Karpas-422 (cell line): ENCODE results near the gene COL15A1. TPM values are rescaled to one million over a fixed set of nuclear protein-coding genes. Genes with fewer than 3 reads are reported as not detected.

ENCODE experiments used
- DNase-seq: peaks from one replicate; pipeline ENCODE4 v3.0.0-alpha.2; 2015
- H2AFZ ChIP-seq: fragments of 200-600 bp; sonication (generic); 2 replicates; pipeline ENCODE4 v1.6.1; 2014; ENCODE audit warnings: antibody characterized with exemption, low read length, mixed read lengths
- H3K27ac ChIP-seq: fragments of 200-600 bp; sonication (generic); 2 replicates; pipeline ENCODE4 v1.5.1; 2014; ENCODE audit warnings: mild to moderate bottlenecking, low read length, moderate library complexity
- H3K27me3 ChIP-seq: fragments of 200-600 bp; sonication (generic); 2 replicates; pipeline ENCODE4 v1.6.1; 2014; ENCODE audit warnings: low read length, mixed read lengths
- H3K36me3 ChIP-seq: fragments of 200-600 bp; sonication (generic); 2 replicates; pipeline ENCODE4 v1.6.1; 2014; ENCODE audit warnings: low read length, mixed read lengths; ENCODE audit not compliant: insufficient read depth
- H3K4me1 ChIP-seq: fragments of 200-600 bp; sonication (generic); 2 replicates; pipeline ENCODE4 v1.6.1; 2014; ENCODE audit warnings: mild to moderate bottlenecking, low read length, mixed read lengths
- H3K4me2 ChIP-seq: fragments of 200-600 bp; sonication (generic); 2 replicates; pipeline ENCODE4 v1.6.1; 2014; ENCODE audit warnings: low read length, low read depth, mild to moderate bottlenecking; ENCODE audit not compliant: poor library complexity, severe bottlenecking
- H3K4me3 ChIP-seq: fragments of 200-600 bp; sonication (generic); 2 replicates; pipeline ENCODE4 v1.5.1; 2014; ENCODE audit warnings: mild to moderate bottlenecking, antibody characterized with exemption, low read length, mixed read lengths
- H3K79me2 ChIP-seq: fragments of 200-600 bp; sonication (generic); 2 replicates; pipeline ENCODE4 v1.6.1; 2014; ENCODE audit warnings: mild to moderate bottlenecking, low read length, mixed read lengths
- H3K9ac ChIP-seq: fragments of 200-600 bp; sonication (generic); 2 replicates; pipeline ENCODE4 v1.6.0; 2014; ENCODE audit warnings: low read length
- H3K9me2 ChIP-seq: fragments of 200-600 bp; sonication (generic), shearing (Covaris generic); replicated peaks from 2 replicates; pipeline ENCODE4 v1.6.0; 2014; ENCODE audit warnings: mild to moderate bottlenecking, low read length, moderate library complexity; ENCODE audit not compliant: insufficient read depth
- H3K9me3 ChIP-seq: fragments of 300-700, 200-600 bp; sonication (generic); 2 replicates; pipeline ENCODE4 v1.6.1; 2014; ENCODE audit warnings: low read length, mixed read lengths
- H4K20me1 ChIP-seq: fragments of 200-600 bp; sonication (generic); 2 replicates; pipeline ENCODE4 v1.6.1; 2014; ENCODE audit warnings: mild to moderate bottlenecking, antibody characterized with exemption, low read length, low read depth; ENCODE audit not compliant: insufficient read depth
- total RNA-seq: library from RNA; depleted of rRNA; stranded (reverse); fragments of >200 nt; shearing (Covaris generic); gene quantifications from 2 replicates; pipeline ENCODE4 v1.2.3, GENCODE V29; 2014; ENCODE audit warnings: low replicate concordance; rRNA removed

The COL15A1 gene
- total RNA-seq, 1 experiment from 2014 or later, result 0.93 TPM

- Histone ChIP-seq H3K9me3 (no peaks in the 10 kb centered on the region), H3K9ac (no peak overlapping the region), H3K27ac (no peak overlapping the region), H4K20me1 (peaks cover 15% of the 10 kb centered on the region; the same call in 1 of the 2 replicates), H3K79me2 (no peaks in the 10 kb centered on the region), H3K4me2 (no peak overlapping the region), H3K36me3 (no peaks in the 10 kb centered on the region), H2AFZ (no peak overlapping the region), H3K4me3 (no peak overlapping the region), H3K4me1 (peaks cover 14% of the 10 kb centered on the region), H3K9me2 (no peaks in the 10 kb centered on the region), H3K27me3 (no peaks in the 10 kb centered on the region)
- DNase-seq, result no peak
These were observed 171.3 kb downstream of the COL15A1 start for GRCh38 chr9:99114846-99115500.

GRCh38 chr9:99116003-99116411, 172.3 kb downstream of the COL15A1 start:
- no peaks in the 10 kb centered on the region for H3K9me3 ChIP-seq
- H3K4me1 ChIP-seq, result peaks cover 21% of the 10 kb centered on the region
- no peaks in the 10 kb centered on the region for H3K9me2 ChIP-seq
- H4K20me1 ChIP-seq, result peaks cover 20% of the 10 kb centered on the region; the same call in 1 of the 2 replicates
- H3K27me3 ChIP-seq, result no peaks in the 10 kb centered on the region
- H2AFZ ChIP-seq, result no peak overlapping the region
- H3K27ac ChIP-seq, result no peak overlapping the region
- no peaks in the 10 kb centered on the region for H3K36me3 ChIP-seq
- DNase-seq, result no peak
- H3K79me2 ChIP-seq, result no peaks in the 10 kb centered on the region
- no peak overlapping the region for H3K4me2 ChIP-seq
- no peak overlapping the region for H3K4me3 ChIP-seq
- no peak overlapping the region for H3K9ac ChIP-seq

DNA sequence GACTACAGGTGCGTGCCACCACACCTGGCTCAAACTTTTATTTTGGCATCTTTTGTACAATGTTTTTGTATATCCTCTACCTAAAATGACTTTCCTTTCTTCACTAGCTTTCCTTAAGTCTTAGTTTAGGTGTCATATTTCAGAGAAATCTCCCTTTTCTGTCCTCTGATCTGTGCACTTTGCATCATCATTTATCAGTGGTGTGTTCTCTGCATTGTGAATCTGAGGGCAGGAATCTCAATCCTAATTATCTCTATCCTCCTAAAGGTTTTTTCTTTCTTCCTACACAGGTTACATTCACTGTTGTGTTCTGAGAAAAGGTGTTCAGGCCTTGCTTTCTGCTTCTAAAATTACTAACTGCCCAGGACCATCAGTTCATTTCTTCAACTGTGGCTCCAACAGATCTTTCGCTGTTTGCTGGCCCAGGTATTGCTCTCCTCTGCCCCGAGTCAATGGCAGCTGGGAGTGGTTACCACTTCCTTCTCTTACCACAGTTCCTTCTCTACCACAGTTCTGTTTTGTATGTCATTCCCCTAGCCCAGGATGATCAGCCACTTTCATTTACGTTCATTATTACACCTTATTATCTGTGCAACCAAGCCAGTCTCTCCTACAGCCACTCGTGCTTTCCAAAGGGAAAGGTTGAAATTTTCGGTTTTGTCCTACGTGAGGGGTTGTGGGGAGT, 175.2 kb downstream of the COL15A1 start:
- no peak overlapping the region for H3K27ac ChIP-seq
- no peak overlapping the region for H3K4me3 ChIP-seq
- H3K79me2 ChIP-seq, result no peaks in the 10 kb centered on the region
- H4K20me1 ChIP-seq, result peaks cover 31% of the 10 kb centered on the region
- no peak overlapping the region for H3K4me2 ChIP-seq
- no peaks in the 10 kb centered on the region for H3K27me3 ChIP-seq
- H2AFZ ChIP-seq, result no peak overlapping the region
- H3K9me2 ChIP-seq, result no peaks in the 10 kb centered on the region
- H3K36me3 ChIP-seq, result no peaks in the 10 kb centered on the region
- DNase-seq, result no peak
- H3K9ac ChIP-seq, result no peak overlapping the region
- H3K4me1 ChIP-seq, result peaks cover 21% of the 10 kb centered on the region
- no peaks in the 10 kb centered on the region for H3K9me3 ChIP-seq

GRCh38 chr9:99119976-99120655, 176.4 kb downstream of the COL15A1 start:
- Histone ChIP-seq H3K4me3 (no peak overlapping the region), H3K9me3 (no peaks in the 10 kb centered on the region), H3K27me3 (no peaks in the 10 kb centered on the region), H2AFZ (no peak overlapping the region), H3K27ac (no peak overlapping the region), H3K36me3 (no peaks in the 10 kb centered on the region), H3K4me1 (peaks cover 21% of the 10 kb centered on the region), H3K4me2 (no peak overlapping the region), H3K9ac (no peak overlapping the region), H3K79me2 (no peaks in the 10 kb centered on the region), H3K9me2 (no peaks in the 10 kb centered on the region), H4K20me1 (peaks cover 26% of the 10 kb centered on the region)
- no peak for DNase-seq

Other genes starting within 250 kb of the COL15A1 start
- 0.30 and 2.5 TPM in 2 replicates for gene GABBR2, start 235.0 kb upstream of the COL15A1 start, total RNA-seq
- 18.0 and 26.4 TPM in 2 replicates for gene ANKS6, start 147.4 kb upstream of the COL15A1 start, total RNA-seq
- gene GALNT12, start 136.2 kb upstream of the COL15A1 start, total RNA-seq, result 14.9 and 16.2 TPM in 2 replicates
- 7.2 and 17.9 TPM in 2 replicates for gene TGFBR1, start 161.2 kb downstream of the COL15A1 start, total RNA-seq